ENCODE results near the gene ITGAL. TPM values are rescaled to one million over a fixed set of nuclear protein-coding genes. Genes with fewer than 3 reads are reported as not detected.
A peak's percentile ranks its signal among the peaks of the same experiment; 100 is the strongest.
"Not testable (repeated sequence)": the region's sequence is repeated elsewhere in the genome, so short reads cannot be mapped to it uniquely, and the experiment has no call there.

ITGAL gene
- total RNA-seq, 2 experiments from 2014 or later, result 83.8 to 89.0 TPM

DNA sequence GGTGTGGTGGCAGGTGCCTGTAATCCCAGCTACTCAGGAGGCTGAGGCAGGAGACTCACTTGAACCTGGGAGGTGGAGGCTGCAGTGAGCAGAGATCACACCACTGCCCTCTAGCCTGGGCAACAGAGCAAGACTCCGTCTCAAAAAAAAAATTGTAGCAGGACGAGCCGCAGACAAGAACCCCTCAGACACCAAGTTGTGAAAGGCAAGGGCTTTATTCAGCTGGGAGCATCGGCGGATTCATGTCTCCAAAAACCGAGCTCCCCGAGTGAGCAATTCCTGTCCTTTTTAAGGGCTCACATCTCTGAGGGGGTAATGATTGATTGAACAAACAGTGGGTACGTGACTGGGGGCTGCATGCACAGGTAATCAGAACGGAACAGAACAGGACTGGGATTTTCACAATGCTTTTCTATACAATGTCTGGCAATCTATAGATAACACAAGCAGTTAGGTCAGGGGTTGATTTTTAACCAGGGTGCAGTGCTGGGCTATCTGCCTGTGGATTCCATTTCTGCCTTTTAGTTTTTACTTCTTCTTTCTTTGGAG, 68.4 kb downstream of the ITGAL start:
- CTCF ChIA-PET, result interaction anchor here (0.6 to 0.9 kb wide), 2 partner anchors 11 to 91 kb away, joined by 3 read pairs; no protein-coding TSS in a partner anchor

DNA sequence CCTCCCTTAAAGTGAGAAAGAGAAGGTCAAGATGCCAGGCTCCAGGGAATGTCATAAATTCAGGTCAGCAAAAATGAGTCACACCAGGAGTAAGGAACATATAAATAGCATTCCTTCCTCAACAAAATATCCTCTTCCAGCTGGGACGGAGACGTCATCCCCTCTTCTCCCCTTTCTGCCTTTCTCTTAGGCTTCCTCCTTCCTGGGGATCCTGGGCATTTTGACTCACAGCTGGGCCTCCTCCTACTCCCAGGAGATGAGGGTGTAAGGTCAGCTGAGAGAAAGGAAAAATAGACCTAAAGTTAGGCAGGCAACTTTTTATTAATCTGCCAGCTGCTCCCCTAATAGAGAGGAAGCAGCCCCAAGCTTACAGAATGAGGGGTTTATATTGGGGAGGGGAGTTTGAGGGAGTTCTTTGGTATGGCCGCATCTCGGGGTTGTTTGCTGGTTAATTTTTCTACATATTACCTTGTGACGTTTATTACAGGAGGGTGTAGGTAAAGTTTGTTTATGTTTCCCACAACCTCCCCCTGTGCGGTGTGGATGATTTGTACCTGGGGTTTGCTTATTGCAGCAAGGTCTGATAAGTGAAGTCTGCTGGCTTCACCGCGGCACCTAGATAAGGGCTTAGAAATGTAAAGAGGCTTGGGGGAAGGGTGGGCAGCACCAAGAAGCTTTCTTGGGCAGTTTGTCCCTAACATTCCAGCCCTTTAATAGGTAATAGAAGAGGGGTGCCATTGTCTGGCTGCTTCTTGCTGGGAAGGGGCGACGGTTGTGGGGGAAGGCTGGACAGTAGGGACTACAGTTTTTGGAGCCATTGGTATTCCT, 69.2 kb downstream of the ITGAL start:
- CTCF ChIA-PET, result interaction anchor here (0.6 to 0.9 kb wide), 2 partner anchors 10 to 92 kb away, joined by 3 read pairs; no protein-coding TSS in a partner anchor

More for the DNA sequence above, 68.4 kb downstream of the ITGAL start:
- intact Hi-C loops (cut with micrococcal nuclease); H3K27me3 Mint-ChIP-seq (ENCODE audit: low read depth); H3K27ac Mint-ChIP-seq; H3K4me3 Mint-ChIP-seq; DNase-seq; H3K9me3 Mint-ChIP-seq: not testable (repeated sequence)
- Mint-ChIP-seq H3K36me3 (ENCODE audit: low read depth) (peaks cover 28% of the 10 kb centered on the region), H3K4me1 (ENCODE audit: low read depth) (peaks cover 27% of the 10 kb centered on the region)

GRCh38 chr16:30543067-30543466, 70.5 kb downstream of the ITGAL start:
- peaks cover 8% of the 10 kb centered on the region for H3K36me3 Mint-ChIP-seq (ENCODE audit: low read depth)
- CTCF ChIA-PET, result interaction anchor here (0.5 kb wide), 1 partner anchor 86 kb away, joined by 3 read pairs; no protein-coding TSS in a partner anchor
- no peak overlapping the region for H3K4me3 Mint-ChIP-seq
- DNase-seq, result no peak
- intact Hi-C loops (cut with micrococcal nuclease), result no loop called here
- H3K27ac Mint-ChIP-seq, result no peak overlapping the region
- H3K27me3 Mint-ChIP-seq (ENCODE audit: low read depth), result no peaks in the 10 kb centered on the region
- H3K9me3 Mint-ChIP-seq, result no peaks in the 10 kb centered on the region
- peaks cover 8% of the 10 kb centered on the region for H3K4me1 Mint-ChIP-seq (ENCODE audit: low read depth)

More for the DNA sequence above, 69.2 kb downstream of the ITGAL start:
- intact Hi-C loops (cut with micrococcal nuclease), result no loop called here
- no peak overlapping the region for H3K4me3 Mint-ChIP-seq
- peaks cover 20% of the 10 kb centered on the region for H3K4me1 Mint-ChIP-seq (ENCODE audit: low read depth)
- no peaks in the 10 kb centered on the region for H3K27me3 Mint-ChIP-seq (ENCODE audit: low read depth)
- no peak overlapping the region for H3K27ac Mint-ChIP-seq
- H3K36me3 Mint-ChIP-seq (ENCODE audit: low read depth), result peaks cover 20% of the 10 kb centered on the region
- DNase-seq, result no peak
- no peaks in the 10 kb centered on the region for H3K9me3 Mint-ChIP-seq

GRCh38 chr16:30546115-30546514, 73.6 kb downstream of the ITGAL start:
- intact Hi-C loops (cut with micrococcal nuclease), result no loop called here
- no peaks in the 10 kb centered on the region for H3K27me3 Mint-ChIP-seq (ENCODE audit: low read depth)
- no peaks in the 10 kb centered on the region for H3K9me3 Mint-ChIP-seq
- no peak for DNase-seq
- peak overlapping the region; percentile 3 for H3K27ac Mint-ChIP-seq
- no peaks in the 10 kb centered on the region for H3K36me3 Mint-ChIP-seq (ENCODE audit: low read depth)
- H3K4me1 Mint-ChIP-seq (ENCODE audit: low read depth), result peaks cover 16% of the 10 kb centered on the region
- CTCF ChIA-PET, result interaction anchor here (0.6 kb wide), 1 partner anchor 177 kb away, joined by 3 read pairs; no protein-coding TSS in a partner anchor
- H3K4me3 Mint-ChIP-seq, result no peak overlapping the region

DNA sequence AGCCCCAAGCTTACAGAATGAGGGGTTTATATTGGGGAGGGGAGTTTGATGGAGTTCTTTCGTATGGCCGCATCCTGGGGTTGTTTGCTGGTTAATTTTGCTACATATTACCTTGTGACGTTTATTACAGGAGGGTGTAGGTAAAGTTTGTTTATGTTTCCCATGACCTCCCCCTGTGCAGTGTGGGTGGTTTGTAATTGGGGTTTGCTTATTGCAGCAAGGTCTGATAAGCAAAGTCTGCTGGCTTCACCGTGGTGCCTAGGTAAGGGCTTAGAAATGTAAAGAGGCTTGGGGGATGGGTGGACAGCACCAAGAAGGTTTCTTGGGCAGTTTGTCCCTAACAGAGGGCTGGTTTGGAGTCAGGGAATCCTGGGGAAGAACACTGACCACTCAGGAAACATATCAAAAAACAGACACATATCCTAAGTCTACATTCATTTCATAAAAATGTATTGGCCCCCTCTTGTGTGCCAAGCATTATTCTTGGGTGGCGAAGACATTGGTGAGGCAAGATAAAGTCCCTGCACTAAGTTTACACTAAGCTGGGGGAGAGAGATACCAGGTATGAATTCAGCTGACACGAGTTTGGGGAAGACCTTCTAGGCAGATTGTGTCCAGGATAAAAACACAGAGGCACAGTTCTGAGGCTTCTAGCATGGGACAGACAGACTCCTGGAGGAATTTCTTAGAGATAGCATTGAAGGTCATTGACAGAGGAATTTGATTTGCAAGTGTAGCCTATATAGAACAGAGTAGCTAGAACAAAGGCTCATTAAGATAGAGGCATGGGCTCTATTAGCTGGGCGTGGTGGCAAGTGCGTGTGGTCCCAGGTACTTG, 76.1 kb downstream of the ITGAL start:
- Mint-ChIP-seq H3K27ac (no peak overlapping the region), H3K4me3 (no peak overlapping the region), H3K27me3 (ENCODE audit: low read depth) (no peaks in the 10 kb centered on the region), H3K9me3 (no peaks in the 10 kb centered on the region), H3K36me3 (ENCODE audit: low read depth) (peaks cover 7% of the 10 kb centered on the region), H3K4me1 (ENCODE audit: low read depth) (peaks cover 41% of the 10 kb centered on the region)
- CTCF ChIA-PET, result interaction anchor here (1.0 kb wide), 1 partner anchor 67 kb away, joined by 3 read pairs; no protein-coding TSS in a partner anchor
- intact Hi-C loops (cut with micrococcal nuclease), result no loop called here
- DNase-seq, result no peak

DNA sequence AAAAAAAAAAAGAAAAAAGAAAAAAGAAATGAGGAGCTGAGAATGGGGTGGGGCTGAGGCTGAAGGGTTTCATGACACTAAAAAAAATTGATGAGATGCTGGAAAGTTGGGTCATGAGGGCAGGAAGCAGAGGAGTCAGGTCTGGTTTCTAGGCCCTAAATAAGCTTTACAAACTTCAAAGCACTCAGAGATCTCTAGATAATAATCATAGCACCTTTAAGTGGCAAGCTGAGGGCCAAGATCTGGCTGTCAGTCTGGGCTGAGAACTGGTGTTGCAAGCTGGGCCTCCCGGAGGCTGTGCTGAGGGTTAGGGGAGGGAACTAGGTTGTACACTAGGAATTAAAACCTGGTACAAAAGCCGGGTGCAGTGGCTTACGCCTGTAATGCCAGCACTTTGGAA, 79.2 kb downstream of the ITGAL start:
- no peaks in the 10 kb centered on the region for H3K27me3 Mint-ChIP-seq (ENCODE audit: low read depth)
- intact Hi-C loops (cut with micrococcal nuclease), result loop anchor here (1.0 to 10.0 kb wide), 5 partner anchors 16 to 373 kb away; partner anchors contain the start of genes FBXL19, ITGAL and SRCAP
- H3K9me3 Mint-ChIP-seq, result no peaks in the 10 kb centered on the region
- H3K36me3 Mint-ChIP-seq (ENCODE audit: low read depth), result peaks cover 25% of the 10 kb centered on the region
- peak; percentile 74 for DNase-seq
- peak overlapping the region; percentile 94 for H3K27ac Mint-ChIP-seq
- peak overlapping the region; percentile 21 for H3K4me3 Mint-ChIP-seq
- H3K4me1 Mint-ChIP-seq (ENCODE audit: low read depth), result peaks cover 57% of the 10 kb centered on the region
- CTCF ChIA-PET, result interaction anchor here (0.5 to 2.1 kb wide), 6 partner anchors 11 to 714 kb away, joined by 3 to 7 read pairs (median 3); partner anchors contain the start of gene ZNF747

- intact Hi-C loops (cut with micrococcal nuclease), result loop anchor here (5.0 to 10.0 kb wide), 3 partner anchors 81 to 372 kb away; partner anchors contain the start of genes FBXL19, ITGAL and SRCAP
These were observed 80.4 kb downstream of the ITGAL start for GRCh38 chr16:30552956-30553355.

DNA sequence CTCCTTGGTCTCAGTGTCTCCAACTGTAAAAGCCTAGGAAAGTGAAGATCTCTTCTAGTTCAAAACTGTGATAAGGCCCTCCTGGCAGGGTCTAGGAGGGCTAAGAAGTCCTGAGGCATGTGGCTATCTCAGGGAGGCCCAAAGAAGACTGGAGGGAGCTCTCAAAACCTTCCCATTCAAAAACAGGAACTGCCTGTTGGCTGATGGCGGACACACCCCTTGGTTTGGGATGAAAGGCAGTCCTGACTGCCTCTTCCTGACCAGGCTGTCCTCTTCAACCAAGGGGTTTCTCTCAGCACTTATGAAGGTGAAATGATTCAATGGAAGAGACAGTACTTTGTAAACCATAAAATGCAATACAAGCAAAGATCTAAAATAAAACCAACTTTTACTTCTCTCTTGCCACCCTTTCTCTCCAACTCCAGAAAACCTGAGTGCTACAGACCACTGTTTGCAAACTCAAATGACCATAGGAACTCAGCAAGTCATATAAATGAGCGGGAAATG, 80.9 kb downstream of the ITGAL start:
- Mint-ChIP-seq H3K9me3 (no peaks in the 10 kb centered on the region), H3K4me3 (no peak overlapping the region)
- CTCF ChIA-PET, result interaction anchor here (1.0 to 2.2 kb wide), 3 partner anchors 18 to 76 kb away, joined by 3 to 9 read pairs (median 7); no protein-coding TSS in a partner anchor

More at GRCh38 chr16:30552956-30553355, 80.4 kb downstream of the ITGAL start:
- CTCF ChIA-PET, result interaction anchor here (2.1 to 2.2 kb wide), 2 partner anchors 17 to 45 kb away, joined by 7 to 9 read pairs; no protein-coding TSS in a partner anchor
- no peak overlapping the region for H3K4me3 Mint-ChIP-seq
- no peak for DNase-seq
- peak overlapping the region; percentile 94 for H3K27ac Mint-ChIP-seq
- H3K9me3 Mint-ChIP-seq, result no peaks in the 10 kb centered on the region
- no peaks in the 10 kb centered on the region for H3K27me3 Mint-ChIP-seq (ENCODE audit: low read depth)
- H3K36me3 Mint-ChIP-seq (ENCODE audit: low read depth), result peaks cover 28% of the 10 kb centered on the region
- H3K4me1 Mint-ChIP-seq (ENCODE audit: low read depth), result peaks cover 57% of the 10 kb centered on the region

DNA sequence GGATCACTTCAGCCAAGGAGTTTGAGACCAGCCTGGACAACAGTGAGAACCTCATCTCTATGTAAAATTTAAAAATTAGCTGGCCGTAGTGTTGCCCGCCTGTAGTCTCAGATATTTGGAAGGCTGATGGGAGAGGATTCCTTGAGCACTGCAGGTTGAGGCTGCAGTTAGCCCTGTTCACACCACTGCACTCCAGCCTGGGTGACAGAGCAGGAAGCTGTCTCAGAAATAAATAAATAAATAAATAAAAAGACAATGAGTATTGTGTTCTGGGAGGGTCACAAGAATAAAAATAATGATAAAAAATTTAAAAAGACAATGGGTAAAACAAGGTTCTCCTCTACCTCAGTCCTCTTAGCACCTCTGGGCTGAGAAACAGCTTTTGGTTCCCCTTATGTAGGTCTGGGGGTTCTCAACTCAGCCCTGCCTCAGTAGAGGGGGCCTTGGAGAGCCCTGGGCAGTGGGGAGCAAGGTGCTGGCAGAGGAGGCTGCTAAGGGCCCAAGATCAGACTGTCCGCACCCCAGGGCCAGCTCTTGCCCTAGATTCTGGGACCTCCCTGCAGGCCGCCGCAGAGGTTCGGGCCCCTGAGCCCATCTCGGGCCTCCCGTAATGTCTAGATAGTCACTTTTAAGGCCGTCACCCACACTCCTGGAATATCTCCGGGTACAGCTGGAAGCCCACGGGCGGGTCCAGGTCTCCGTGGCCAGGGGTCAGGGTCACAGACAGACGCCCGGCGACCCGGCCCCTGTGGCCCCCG, 82.2 kb downstream of the ITGAL start:
- CTCF ChIA-PET, result interaction anchor here (1.0 to 2.2 kb wide), 2 partner anchors 19 to 75 kb away, joined by 3 to 9 read pairs; no protein-coding TSS in a partner anchor
- Mint-ChIP-seq H3K9me3 (no peaks in the 10 kb centered on the region), H3K36me3 (ENCODE audit: low read depth) (peaks cover 28% of the 10 kb centered on the region), H3K27ac (no peak overlapping the region), H3K4me1 (ENCODE audit: low read depth) (peaks cover 52% of the 10 kb centered on the region), H3K27me3 (ENCODE audit: low read depth) (no peaks in the 10 kb centered on the region), H3K4me3 (no peak overlapping the region)
- no peak for DNase-seq
- intact Hi-C loops (cut with micrococcal nuclease), result loop anchor here (5.0 to 10.0 kb wide), 3 partner anchors 82 to 370 kb away; partner anchors contain the start of genes FBXL19, ITGAL and SRCAP

More for the DNA sequence above, 80.9 kb downstream of the ITGAL start:
- peak overlapping the region; percentile 94 for H3K27ac Mint-ChIP-seq
- peaks cover 57% of the 10 kb centered on the region for H3K4me1 Mint-ChIP-seq (ENCODE audit: low read depth)
- H3K27me3 Mint-ChIP-seq (ENCODE audit: low read depth), result no peaks in the 10 kb centered on the region
- DNase-seq, result no peak
- H3K36me3 Mint-ChIP-seq (ENCODE audit: low read depth), result peaks cover 28% of the 10 kb centered on the region
- intact Hi-C loops (cut with micrococcal nuclease), result loop anchor here (5.0 to 10.0 kb wide), 3 partner anchors 81 to 371 kb away; partner anchors contain the start of genes FBXL19, ITGAL and SRCAP

GRCh38 chr16:30555315-30556124, 83.0 kb downstream of the ITGAL start:
- Mint-ChIP-seq H3K9me3 (no peaks in the 10 kb centered on the region), H3K27ac (peak overlapping the region; percentile 74), H3K4me1 (ENCODE audit: low read depth) (peaks cover 52% of the 10 kb centered on the region), H3K27me3 (ENCODE audit: low read depth) (no peaks in the 10 kb centered on the region), H3K36me3 (ENCODE audit: low read depth) (peaks cover 28% of the 10 kb centered on the region), H3K4me3 (no peak overlapping the region)
- no peak for DNase-seq
- CTCF ChIA-PET, result no interaction called here
- intact Hi-C loops (cut with micrococcal nuclease), result loop anchor here (10.0 kb wide), 2 partner anchors 139 to 369 kb away; partner anchors contain the start of genes FBXL19 and SRCAP
